BJ (cell line): Measurements from ENCODE around the gene CD164L2. TPM values are rescaled to one million over a fixed set of nuclear protein-coding genes. Genes with fewer than 3 reads are reported as not detected.
A peak's percentile ranks its signal among the peaks of the same experiment; 100 is the strongest.

Experiments used
- CTCF ChIA-PET: fragments of 350-600 bp; formaldehyde crosslinking; extraction: SDS; loops from one replicate; lab custom pipeline; 2021; ENCODE audit warnings: antibody characterized with exemption, inconsistent platforms; lab: Yijun Ruan, JAX
- POLR2A ChIA-PET: fragments of 300-600 bp; sonication (Branson Sonifier 250); formaldehyde crosslinking; extraction: SDS; loops from one replicate; lab custom pipeline; 2021; ENCODE audit warnings: antibody characterized with exemption; lab: Charles Lee
- DNase-seq: peaks from one replicate; pipeline ENCODE4 v3.0.0-alpha.2; 2011; ENCODE audit warnings: low read depth
- H3K27me3 ChIP-seq: 2 replicates; pipeline ENCODE4 v1.6.0; 2011; ENCODE audit warnings: low read length; ENCODE audit not compliant: control insufficient read depth, insufficient read depth
- H3K36me3 ChIP-seq: 2 replicates; pipeline ENCODE4 v1.5.1; 2011; ENCODE audit warnings: low read length; ENCODE audit not compliant: control insufficient read depth, insufficient read depth
- H3K4me3 ChIP-seq: 2 replicates; pipeline ENCODE4 v1.5.1; 2011; ENCODE audit warnings: low read depth, mild to moderate bottlenecking, control low read depth, low read length
- CTCF ChIP-seq: IDR thresholded peaks from 2 replicates; pipeline ENCODE4 v1.5.1; 2011; ENCODE audit warnings: low read depth, mild to moderate bottlenecking, control low read depth, inconsistent platforms, low read length, moderate library complexity; ENCODE audit not compliant: insufficient read depth
- polyA plus RNA-seq: library from polyadenylated mRNA; depleted of rRNA; stranded (reverse); fragments of >200 nt; gene quantifications from 2 replicates; pipeline ENCODE4 v1.2.3, GENCODE V29; 2011

Gene CD164L2
- polyA plus RNA-seq, 1 experiment, result not detected

- Histone ChIP-seq H3K27me3 (no peaks in the 10 kb centered on the region), H3K4me3 (no peak overlapping the region), H3K36me3 (peaks cover 14% of the 10 kb centered on the region)
- ChIA-PET POLR2A (interaction anchor here (0.9 kb wide), 1 partner anchor 18 kb away, joined by 6 read pairs; no protein-coding TSS in a partner anchor), CTCF (interaction anchor here (0.6 to 2.4 kb wide), 7 partner anchors 10 to 244 kb away, joined by 3 to 8 read pairs (median 4); no protein-coding TSS in a partner anchor)
- peak; percentile 79 for DNase-seq
- no peak for TF ChIP-seq CTCF
Observed at GRCh38 chr1:27418326-27419185, 35.4 kb upstream of the CD164L2 start.

- POLR2A ChIA-PET, result no interaction called here
Observed at GRCh38 chr1:27417713-27418112, 34.6 kb upstream of the CD164L2 start.

GRCh38 chr1:27416387-27417111 is 33.4 kb upstream of the CD164L2 start:
- no peak for DNase-seq
- ChIA-PET POLR2A (interaction anchor here (0.6 kb wide), 1 partner anchor 53 kb away, joined by 3 read pairs; no protein-coding TSS in a partner anchor), CTCF (interaction anchor here (0.5 to 4.8 kb wide), 26 partner anchors 8 to 193 kb away, joined by 3 to 32 read pairs (median 4); partner anchors contain the start of gene MAP3K6)
- no peak overlapping the region for H3K4me3 ChIP-seq
- H3K36me3 ChIP-seq, result peaks cover 20% of the 10 kb centered on the region
- H3K27me3 ChIP-seq, result no peaks in the 10 kb centered on the region
- peak; percentile 80 for TF ChIP-seq CTCF

More at GRCh38 chr1:27417713-27418112, 34.6 kb upstream of the CD164L2 start:
- H3K4me3 ChIP-seq, result no peak overlapping the region
- peaks cover 18% of the 10 kb centered on the region for H3K36me3 ChIP-seq
- no peak for DNase-seq
- no peaks in the 10 kb centered on the region for H3K27me3 ChIP-seq
- no peak for TF ChIP-seq CTCF
- CTCF ChIA-PET, result interaction anchor here (0.6 to 2.4 kb wide), 3 partner anchors 80 to 189 kb away, joined by 4 to 8 read pairs (median 4); no protein-coding TSS in a partner anchor

GRCh38 chr1:27414091-27414490 is 31.0 kb upstream of the CD164L2 start:
- DNase-seq, result no peak
- TF ChIP-seq CTCF, result no peak
- no peaks in the 10 kb centered on the region for H3K27me3 ChIP-seq
- peaks cover 29% of the 10 kb centered on the region for H3K36me3 ChIP-seq
- ChIA-PET CTCF (interaction anchor here (1.2 to 4.8 kb wide), 8 partner anchors 9 to 193 kb away, joined by 3 to 32 read pairs (median 8); no protein-coding TSS in a partner anchor), POLR2A (no interaction called here)
- no peak overlapping the region for H3K4me3 ChIP-seq
